LNCAP (cell line): ENCODE results near the gene P2RX1.

ENCODE experiments used
- CTCF ChIP-seq: fragments of 450-650 bp; IDR thresholded peaks from 2 replicates; pipeline ENCODE4 v1.5.1; 2017; ENCODE audit warnings: mild to moderate bottlenecking

Gene P2RX1

DNA sequence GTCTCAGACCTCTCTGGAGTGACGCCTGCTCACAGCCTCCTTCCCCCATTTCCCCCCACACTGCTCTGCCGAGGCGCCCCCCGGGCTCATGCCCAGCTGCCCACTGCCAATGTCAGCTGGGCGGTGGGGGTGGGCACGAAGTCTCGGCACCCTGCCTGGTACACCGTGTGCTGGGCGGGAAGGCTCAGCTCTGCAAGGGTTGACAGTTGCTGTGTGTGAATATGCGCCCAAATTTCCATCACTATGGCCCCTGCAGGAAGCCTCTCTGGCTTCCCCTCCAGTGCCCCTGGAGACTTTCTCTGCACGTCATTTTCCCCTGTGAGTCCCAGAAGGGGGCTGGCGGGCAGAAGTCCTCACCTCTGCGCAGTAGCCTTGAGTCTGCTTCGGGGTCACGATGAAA lies 11.8 kb downstream of the P2RX1 start:
- no peak for TF ChIP-seq CTCF

DNA sequence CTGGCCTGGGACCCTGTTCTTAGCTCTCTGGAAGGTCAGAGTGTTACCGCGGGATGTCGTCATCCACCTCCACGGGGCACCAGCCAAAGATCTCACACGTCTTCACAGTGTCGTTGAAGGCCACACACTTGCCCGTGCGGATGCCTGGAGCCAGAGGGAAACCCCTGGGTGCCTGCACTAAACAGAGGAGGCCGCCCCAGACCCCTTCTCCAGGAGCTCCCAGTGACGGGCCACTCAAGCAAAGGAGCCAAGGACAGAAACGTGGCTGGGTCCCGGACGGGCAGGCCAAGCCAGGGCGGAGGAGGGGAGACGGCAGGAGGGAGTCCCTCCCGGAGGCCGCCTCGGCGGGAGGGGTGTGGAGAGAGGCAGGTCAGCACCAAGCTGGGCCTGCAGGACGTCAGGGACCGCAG lies 12.4 kb downstream of the P2RX1 start:
- no peak for TF ChIP-seq CTCF

- no peak for TF ChIP-seq CTCF
Observed at GRCh38 chr17:3903051-3903825, 13.0 kb downstream of the P2RX1 start.

DNA sequence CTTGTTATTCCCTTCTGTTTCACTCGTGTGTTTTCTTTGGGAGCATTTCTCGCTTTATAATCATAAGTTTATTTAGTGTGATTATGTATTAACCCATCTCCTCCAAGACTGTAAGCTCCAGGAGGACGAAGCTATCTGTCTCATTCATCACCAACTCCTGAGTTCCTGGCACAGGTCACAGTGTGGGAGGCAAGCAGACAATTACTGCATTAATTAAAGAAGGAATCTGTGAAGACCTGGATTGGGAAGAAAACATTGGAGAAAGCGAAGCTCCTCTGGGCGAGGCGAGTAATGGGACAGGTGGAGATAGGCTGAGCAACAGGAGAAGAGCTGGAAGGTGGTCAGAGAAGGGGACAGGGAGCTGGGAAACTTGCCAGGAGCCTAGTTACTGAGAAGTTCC lies 15.6 kb downstream of the P2RX1 start:
- TF ChIP-seq CTCF = no peak

DNA sequence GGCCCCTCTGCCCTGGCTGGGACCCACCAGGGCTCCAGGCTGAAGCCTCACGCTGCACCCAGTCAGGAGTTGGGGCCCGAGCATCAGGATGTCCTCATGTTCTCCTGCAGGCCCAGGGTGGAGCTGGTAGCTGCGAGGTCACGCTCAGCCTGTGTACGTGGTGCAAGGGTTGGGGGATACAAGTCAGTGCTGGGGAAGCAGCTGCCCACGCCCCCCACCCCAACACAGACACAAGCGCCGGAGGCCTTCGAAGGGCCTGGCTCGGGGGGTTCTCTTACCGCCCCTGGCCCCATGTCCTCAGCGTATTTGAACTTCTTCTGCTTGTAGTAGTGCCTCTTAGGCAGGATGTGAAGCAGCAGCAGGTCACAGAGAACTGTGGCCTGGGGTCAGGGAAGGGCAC lies 18.5 kb downstream of the P2RX1 start:
- TF ChIP-seq CTCF = no peak

DNA sequence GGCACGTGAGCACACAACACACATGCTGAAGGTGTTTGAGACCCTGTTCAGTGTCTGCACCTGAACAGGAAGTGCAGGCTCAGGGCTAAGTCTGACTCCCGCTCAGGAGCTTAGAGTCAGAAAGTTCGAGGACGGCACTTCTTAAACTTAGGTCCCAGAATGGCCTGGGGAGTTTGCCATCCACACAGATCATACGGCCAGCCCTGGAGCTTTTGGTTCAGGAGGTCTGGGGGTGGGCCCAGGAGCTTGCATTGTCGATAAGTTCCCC lies 19.4 kb downstream of the P2RX1 start:
- TF ChIP-seq CTCF = no peak

DNA sequence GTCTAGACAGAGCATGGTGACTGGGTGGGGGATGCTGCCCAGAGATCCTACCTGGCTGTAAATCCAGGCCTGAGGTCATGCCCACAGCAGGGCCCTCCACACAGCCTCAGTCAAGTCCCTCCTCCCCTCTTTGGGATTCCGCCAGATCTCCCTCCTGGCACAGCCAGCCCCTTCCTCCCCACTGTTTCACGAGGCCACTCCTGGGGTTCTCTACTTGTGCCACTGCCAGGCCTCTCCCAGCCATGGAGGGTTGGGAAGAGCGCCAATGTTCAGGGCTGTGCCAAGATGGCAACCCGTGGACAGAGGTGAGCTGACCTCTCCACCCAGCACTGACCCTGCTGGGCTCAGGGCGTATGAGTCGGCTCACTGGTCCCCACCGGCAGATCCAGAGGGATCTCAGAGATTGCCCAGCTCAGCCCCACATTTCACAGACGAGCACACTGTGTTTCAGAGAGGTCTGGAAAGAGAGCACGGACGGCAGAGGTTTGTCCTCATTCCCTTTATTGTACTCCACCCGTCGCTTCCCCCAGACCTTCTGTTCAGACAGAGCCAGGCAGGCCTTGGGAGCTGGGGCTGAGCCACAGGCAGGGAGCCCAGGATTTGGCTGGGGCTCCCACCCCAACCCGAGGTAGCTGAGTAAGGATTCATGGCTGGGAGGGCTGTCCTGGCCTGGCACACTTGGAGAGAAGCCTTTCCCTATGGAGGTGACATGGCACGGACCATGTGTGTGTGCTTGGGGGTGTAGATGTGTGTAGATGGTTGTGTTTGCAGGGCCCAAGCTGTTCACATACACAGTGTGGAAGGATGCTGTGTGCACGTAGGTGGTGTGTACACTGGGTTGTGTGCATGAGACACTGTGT lies 19.9 kb downstream of the P2RX1 start:
- TF ChIP-seq CTCF = no peak
